ENCODE measurements around the gene JPH4.

The JPH4 gene

GRCh38 chr14:23561259-23561658, 17.3 kb downstream of the JPH4 start:
- no peak overlapping the region for H3K27ac ChIP-seq
- no peak for TF ChIP-seq ZFX (IDR thresholded peaks at IDR 0.05)
- TF ChIP-seq CTCF (conservative IDR thresholded peaks at IDR 0.05): no peak

- H3K27ac ChIP-seq: no peak overlapping the region
- TF ChIP-seq ZFX (IDR thresholded peaks at IDR 0.05) (no peak), CTCF (conservative IDR thresholded peaks at IDR 0.05) (no peak)
These were observed 18.6 kb downstream of the JPH4 start for GRCh38 chr14:23559926-23560520.

- no peak overlapping the region for H3K27ac ChIP-seq
These were observed 19.3 kb downstream of the JPH4 start for GRCh38 chr14:23559010-23559925.

GRCh38 chr14:23558346-23559009, 20.1 kb downstream of the JPH4 start:
- TF ChIP-seq CTCF (conservative IDR thresholded peaks at IDR 0.05) (no peak), ZFX (IDR thresholded peaks at IDR 0.05) (no peak)
- no peak overlapping the region for H3K27ac ChIP-seq

More at GRCh38 chr14:23559010-23559925, 19.3 kb downstream of the JPH4 start:
- no peak for TF ChIP-seq ZFX (IDR thresholded peaks at IDR 0.05)
- TF ChIP-seq CTCF (conservative IDR thresholded peaks at IDR 0.05): peak; percentile 93

- TF ChIP-seq ZFX (IDR thresholded peaks at IDR 0.05): no peak
- no peak for TF ChIP-seq CTCF (conservative IDR thresholded peaks at IDR 0.05)
- H3K27ac ChIP-seq: no peak overlapping the region
These were observed 20.6 kb downstream of the JPH4 start for GRCh38 chr14:23557946-23558345.

- peak overlapping the region; percentile 90; the same call in 1 of the 2 replicates for H3K27ac ChIP-seq
These were observed 21.1 kb downstream of the JPH4 start for GRCh38 chr14:23557521-23557920.

More at GRCh38 chr14:23557521-23557920, 21.1 kb downstream of the JPH4 start:
- no peak for TF ChIP-seq ZFX (IDR thresholded peaks at IDR 0.05)
- no peak for TF ChIP-seq CTCF (conservative IDR thresholded peaks at IDR 0.05)
